ENCODE data around the gene INO80B. TPM values are rescaled to one million over a fixed set of nuclear protein-coding genes. Genes with fewer than 3 reads are reported as not detected.

INO80B gene
- total and polyA plus RNA-seq, 11 donors = 11.7 to 29.2 (median 22.6) TPM

- peaks cover 9 to 53% (median 23%) of the 10 kb centered on the region in 9 donors for H3K27me3 ChIP-seq
- DNase-seq (peak; percentile 99 to 100 (median 99)), ATAC-seq (peak; percentile 95 to 97 (median 96))
- H3K36me3 ChIP-seq = peaks cover 0 to 18% (median 15%) of the 10 kb centered on the region in 9 donors
- TF ChIP-seq POLR2A (IDR thresholded peaks at IDR 0.05) (peak in 1 of 2 donors; percentile 55), CTCF (IDR thresholded peaks at IDR 0.05) (peak; percentile 21 to 64 (median 42))
- no peaks in the 10 kb centered on the region for H3K9me3 ChIP-seq
- intact Hi-C loops (cut with DNase I) = loop anchor here in 4 of 10 donors (1.0 to 5.0 kb wide), 6 partner anchors 21 to 80 kb away; partner anchors contain the start of genes AUP1 (in 2 of the 4), HTRA2 (in 2 of the 4), TTC31 (in 2 of the 4) and CCDC142 (in 1 of the 4)
- WGBS, 4 donors = 0 to 2% (median 1%) methylated on average over 16 to 56 of the region's 56 CpGs
- H3K27ac ChIP-seq = peak within 1 kb of the TSS; percentile 95 to 100 (median 98)
- H3K4me3 ChIP-seq = peak within 1 kb of the TSS; percentile 41 to 92 (median 78)
- peaks cover 4 to 55% (median 35%) of the 10 kb centered on the region in 12 donors for H3K4me1 ChIP-seq
Observed at GRCh38 chr2:74507145-74507925, 52.4 kb downstream of the INO80B start, which contains the start of gene PCGF1. Gene PCGF1 (minus strand): TSS chr2:74507695. CDS start chr2:74507668, 27 bp downstream.

Other genes with a start within 250 kb of the INO80B start
- gene SLC4A5, start 111.7 kb upstream of the INO80B start, total RNA-seq = 1 to 10 TPM in 7 of 9 donors, under 1 TPM in 2; 0.36 to 4.1 (median 1.6) TPM
- 1 to 10 TPM in 1 of 2 donors, under 1 TPM in 1; 0.72 to 1.2 TPM for gene SLC4A5, start 111.7 kb upstream of the INO80B start, polyA plus RNA-seq
- 100 to 1,000 TPM; 129 to 376 (median 211) TPM for gene DCTN1, start 74.8 kb upstream of the INO80B start, total RNA-seq
- gene DCTN1, start 74.8 kb upstream of the INO80B start, polyA plus RNA-seq = 100 to 1,000 TPM; 149 to 171 TPM
- gene C2orf81, start 33.5 kb upstream of the INO80B start, total RNA-seq = 1 to 10 TPM in 3 of 9 donors, under 1 TPM in 6; 0.48 to 2.3 (median 0.85) TPM
- 1 to 10 TPM in 1 of 2 donors, under 1 TPM in 1; 0.91 to 1.1 TPM for gene C2orf81, start 33.5 kb upstream of the INO80B start, polyA plus RNA-seq
- gene WDR54, start 33.4 kb upstream of the INO80B start, total RNA-seq = 1 to 10 TPM; 1.5 to 5.1 (median 3.0) TPM
- 1 to 10 TPM; 1.4 to 6.5 TPM for gene WDR54, start 33.4 kb upstream of the INO80B start, polyA plus RNA-seq
- gene RTKN, start 13.2 kb upstream of the INO80B start, total RNA-seq = 10 to 100 TPM; 10.9 to 19.6 (median 15.3) TPM
- gene RTKN, start 13.2 kb upstream of the INO80B start, polyA plus RNA-seq = 10 to 100 TPM; 18.0 to 27.6 TPM
- 10 to 100 TPM; 32.7 to 58.4 (median 42.4) TPM for gene WBP1, start 3.4 kb downstream of the INO80B start, total RNA-seq
- gene WBP1, start 3.4 kb downstream of the INO80B start, polyA plus RNA-seq = 10 to 100 TPM; 29.0 to 44.2 TPM
- gene MOGS, start 10.3 kb downstream of the INO80B start, total RNA-seq = 10 to 100 TPM; 17.3 to 31.9 (median 22.8) TPM
- 10 to 100 TPM; 15.8 to 34.4 TPM for gene MOGS, start 10.3 kb downstream of the INO80B start, polyA plus RNA-seq
- gene MRPL53, start 17.6 kb downstream of the INO80B start, total RNA-seq = 100 to 1,000 TPM in 7 of 9 donors, 10 to 100 TPM in 2; 64.9 to 180 (median 140) TPM
- 100 to 1,000 TPM in 1 of 2 donors, 10 to 100 TPM in 1; 77.6 to 128 TPM for gene MRPL53, start 17.6 kb downstream of the INO80B start, polyA plus RNA-seq
- 10 to 100 TPM in 1 of 9 donors, 1 to 10 TPM in 8; 4.4 to 13.4 (median 7.1) TPM for gene CCDC142, start 27.9 kb downstream of the INO80B start, total RNA-seq
- 1 to 10 TPM; 5.8 to 6.4 TPM for gene CCDC142, start 27.9 kb downstream of the INO80B start, polyA plus RNA-seq
- 10 to 100 TPM in 4 of 9 donors, 1 to 10 TPM in 5; 7.1 to 14.2 (median 10.0) TPM for gene TTC31, start 28.0 kb downstream of the INO80B start, total RNA-seq
- 10 to 100 TPM in 1 of 2 donors, 1 to 10 TPM in 1; 8.8 to 13.2 TPM for gene TTC31, start 28.0 kb downstream of the INO80B start, polyA plus RNA-seq
- gene LBX2, start 44.5 kb downstream of the INO80B start, total RNA-seq = 1 to 10 TPM in 2 of 9 donors, under 1 TPM in 5, not detected in 2; 0.14 to 1.7 (median 0.72) TPM
- under 1 TPM; 0.27 to 0.67 TPM for gene LBX2, start 44.5 kb downstream of the INO80B start, polyA plus RNA-seq
- gene PCGF1, start 52.6 kb downstream of the INO80B start, total RNA-seq = 10 to 100 TPM; 10.6 to 22.3 (median 16.5) TPM
- 10 to 100 TPM; 22.5 to 24.9 TPM for gene PCGF1, start 52.6 kb downstream of the INO80B start, polyA plus RNA-seq
- not detected for gene TLX2, start 59.4 kb downstream of the INO80B start, total RNA-seq
- not detected for gene TLX2, start 59.4 kb downstream of the INO80B start, polyA plus RNA-seq
- gene DQX1, start 71.1 kb downstream of the INO80B start, total RNA-seq = not detected
- not detected for gene DQX1, start 71.1 kb downstream of the INO80B start, polyA plus RNA-seq
- gene AUP1, start 74.6 kb downstream of the INO80B start, total RNA-seq = 10 to 100 TPM; 33.6 to 74.5 (median 49.8) TPM
- 100 to 1,000 TPM in 1 of 2 donors, 10 to 100 TPM in 1; 77.9 to 168 TPM for gene AUP1, start 74.6 kb downstream of the INO80B start, polyA plus RNA-seq
- gene HTRA2, start 74.8 kb downstream of the INO80B start, total RNA-seq = 10 to 100 TPM; 23.6 to 32.0 (median 24.8) TPM
- gene HTRA2, start 74.8 kb downstream of the INO80B start, polyA plus RNA-seq = 10 to 100 TPM; 24.5 to 45.4 TPM
- 1 to 10 TPM; 1.6 to 8.7 (median 3.0) TPM for gene LOXL3, start 98.9 kb downstream of the INO80B start, total RNA-seq
- 1 to 10 TPM; 1.5 to 3.5 TPM for gene LOXL3, start 98.9 kb downstream of the INO80B start, polyA plus RNA-seq
- gene DOK1, start 99.6 kb downstream of the INO80B start, total RNA-seq = 10 to 100 TPM in 1 of 9 donors, 1 to 10 TPM in 8; 2.6 to 11.6 (median 4.8) TPM
- 1 to 10 TPM; 2.4 to 6.0 TPM for gene DOK1, start 99.6 kb downstream of the INO80B start, polyA plus RNA-seq
- under 1 TPM in 3 of 9 donors, not detected in 6; 0.21 to 0.88 (median 0.79) TPM for gene M1AP, start 193.2 kb downstream of the INO80B start, total RNA-seq
- under 1 TPM; 0.07 to 0.08 TPM for gene M1AP, start 193.2 kb downstream of the INO80B start, polyA plus RNA-seq
- gene SEMA4F, start 199.2 kb downstream of the INO80B start, total RNA-seq = 1 to 10 TPM; 2.2 to 4.9 (median 3.5) TPM
- 1 to 10 TPM in 1 of 2 donors, under 1 TPM in 1; 0.95 to 2.8 TPM for gene SEMA4F, start 199.2 kb downstream of the INO80B start, polyA plus RNA-seq